Activated T-helper 17 cell treated with anti-CD3 and anti-CD28 coated beads, Interleukin-2, amount 50 U/mL, for 72 hours (primary cell): ENCODE data around the gene AOAH. TPM values are rescaled to one million over a fixed set of nuclear protein-coding genes. Genes with fewer than 3 reads are reported as not detected.
A peak's percentile ranks its signal among the peaks of the same experiment; 100 is the strongest.

Experiments
- ATAC-seq: fragments of 150-1000 bp; cut with Tn5 transposase; replicated peaks from 2 replicates; pipeline ENCODE4 v1.10.0; 2021; ENCODE audit warnings: mild to moderate bottlenecking, moderate library complexity
- H3K27ac Mint-ChIP-seq: one replicate; pipeline ENCODE4 v1.8.0; 2022; ENCODE audit warnings: mixed read lengths
- H3K27me3 Mint-ChIP-seq: one replicate; pipeline ENCODE4 v1.8.0; 2022; ENCODE audit warnings: mixed read lengths
- H3K36me3 Mint-ChIP-seq: one replicate; pipeline ENCODE4 v1.8.0; 2022; ENCODE audit warnings: low read depth, mild to moderate bottlenecking, mixed read lengths
- H3K4me1 Mint-ChIP-seq: one replicate; pipeline ENCODE4 v1.8.0; 2022; ENCODE audit warnings: mixed read lengths
- H3K4me3 Mint-ChIP-seq: one replicate; pipeline ENCODE4 v1.8.0; 2022; ENCODE audit warnings: mild to moderate bottlenecking, mixed read lengths
- H3K9me3 Mint-ChIP-seq: one replicate; pipeline ENCODE4 v1.8.0; 2022; ENCODE audit warnings: mixed read lengths
- total RNA-seq, 2 donors: library from RNA; stranded (reverse); gene quantifications; one replicate each; pipeline ENCODE4 v1.2.3, GENCODE V29; 2022

AOAH gene
- total RNA-seq, 2 donors from 2014 or later = 1.4 to 2.9 TPM

DNA sequence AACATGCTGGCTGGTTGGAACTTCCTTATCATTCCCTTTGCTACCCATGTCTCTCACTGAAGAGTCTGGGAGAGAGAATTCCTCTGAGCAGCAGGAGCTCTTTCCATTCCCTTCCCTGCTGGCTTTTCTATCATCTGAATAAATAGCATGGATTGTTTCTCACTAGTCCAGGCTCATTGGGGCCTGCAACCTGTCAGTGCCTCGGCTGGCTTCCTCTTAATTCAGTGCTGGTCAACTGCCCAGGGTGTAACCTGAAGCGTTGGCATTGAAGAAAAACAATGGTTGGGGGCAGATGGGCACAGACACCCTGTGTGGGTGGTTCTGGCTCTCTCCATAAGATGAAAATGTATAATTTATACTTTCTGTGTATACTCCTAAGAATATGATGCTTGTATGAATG, 179.0 kb downstream of the AOAH start:
- ATAC-seq = no peak
- Mint-ChIP-seq H3K27ac (no peak overlapping the region), H3K36me3 (no peaks in the 10 kb centered on the region)

DNA sequence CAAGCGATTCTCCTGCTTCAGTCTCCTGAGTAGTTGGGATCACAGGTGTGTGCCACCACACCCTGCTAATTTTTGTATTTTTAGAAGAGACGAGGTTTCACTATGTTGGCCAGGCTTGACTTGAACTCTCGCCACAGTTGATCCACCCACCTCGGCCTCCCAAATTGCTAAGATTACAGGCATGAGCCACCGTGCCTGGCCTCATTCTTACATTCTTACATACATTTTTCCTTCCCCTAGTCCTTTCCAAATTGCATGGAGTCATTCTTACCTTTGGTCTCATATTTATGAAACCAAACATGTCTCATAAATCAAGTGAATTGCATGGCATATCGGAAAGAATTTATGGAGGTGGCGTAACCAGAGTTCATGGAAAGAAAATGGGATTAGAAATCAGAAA, 186.2 kb downstream of the AOAH start:
- H3K36me3 Mint-ChIP-seq = no peaks in the 10 kb centered on the region

More for the DNA sequence above, 179.0 kb downstream of the AOAH start:
- Mint-ChIP-seq H3K27me3 (no peaks in the 10 kb centered on the region), H3K4me1 (no peaks in the 10 kb centered on the region), H3K4me3 (no peak overlapping the region), H3K9me3 (no peaks in the 10 kb centered on the region)

DNA sequence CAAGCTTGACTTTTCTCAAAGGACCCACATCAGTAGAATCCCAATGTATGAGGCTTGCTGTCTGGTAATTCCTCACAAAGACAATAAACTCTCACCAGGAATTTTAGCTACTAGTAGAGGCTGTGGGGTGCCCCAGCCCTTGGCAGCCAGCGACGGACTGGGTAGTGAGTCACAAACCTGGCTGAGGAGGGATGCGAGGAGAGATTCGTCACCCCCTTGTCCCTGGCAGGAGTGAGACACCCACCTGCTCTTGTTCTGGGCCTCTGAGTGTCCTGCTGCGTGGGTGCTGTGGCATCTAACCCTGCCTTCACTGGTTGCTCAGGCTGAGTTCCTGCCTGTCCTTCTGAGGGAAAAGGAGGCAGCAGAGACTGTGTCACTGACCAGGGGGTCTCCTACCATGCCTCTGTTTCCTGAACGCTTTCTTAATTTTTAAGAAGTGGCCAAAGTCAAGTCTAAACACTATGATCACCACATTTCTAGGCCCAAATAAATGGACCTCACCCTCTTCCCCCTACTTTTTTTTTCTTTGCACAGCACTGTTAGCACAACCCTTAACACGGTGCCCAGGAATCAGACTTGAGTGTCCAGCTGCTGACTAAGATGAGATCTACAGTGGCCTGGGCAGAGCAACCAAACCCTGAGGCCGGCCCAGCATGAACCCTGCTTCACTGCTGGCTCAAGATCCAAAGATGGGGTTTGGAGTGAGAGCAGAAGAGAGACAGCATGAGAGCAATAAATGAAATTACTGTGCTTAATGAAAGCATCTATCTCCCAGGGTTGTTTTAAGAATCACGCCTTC, 188.2 kb downstream of the AOAH start:
- Mint-ChIP-seq H3K27me3 (no peaks in the 10 kb centered on the region), H3K9me3 (no peaks in the 10 kb centered on the region), H3K36me3 (no peaks in the 10 kb centered on the region), H3K4me3 (no peak overlapping the region), H3K27ac (no peak overlapping the region), H3K4me1 (no peaks in the 10 kb centered on the region)
- ATAC-seq = no peak

More for the DNA sequence above, 186.2 kb downstream of the AOAH start:
- Mint-ChIP-seq H3K27ac (no peak overlapping the region), H3K4me1 (no peaks in the 10 kb centered on the region), H3K9me3 (no peaks in the 10 kb centered on the region), H3K4me3 (no peak overlapping the region), H3K27me3 (no peaks in the 10 kb centered on the region)
- ATAC-seq = no peak

DNA sequence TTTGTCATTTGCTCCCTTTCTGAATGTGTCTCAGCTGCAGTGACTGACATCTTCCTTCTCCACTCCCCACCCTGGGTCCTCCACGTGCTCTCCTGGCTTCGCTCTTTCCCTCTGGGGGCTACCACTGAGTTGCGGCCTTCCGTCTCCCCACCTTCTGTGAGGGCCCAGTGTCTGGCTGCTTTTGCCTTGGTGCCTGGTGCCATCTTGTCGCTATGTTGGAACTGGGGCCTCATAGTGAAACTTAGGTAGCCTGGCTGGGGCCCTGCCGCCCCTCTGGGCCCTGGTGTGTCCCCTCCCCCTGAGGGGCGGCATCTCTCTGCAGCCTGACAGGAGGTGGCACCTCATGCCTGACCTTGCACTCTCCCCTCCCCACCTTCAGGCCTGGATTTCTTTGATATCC, 190.6 kb downstream of the AOAH start:
- H3K4me1 Mint-ChIP-seq = no peaks in the 10 kb centered on the region
- no peaks in the 10 kb centered on the region for H3K36me3 Mint-ChIP-seq
- H3K4me3 Mint-ChIP-seq = no peak overlapping the region
- H3K9me3 Mint-ChIP-seq = no peaks in the 10 kb centered on the region
- H3K27ac Mint-ChIP-seq = no peak overlapping the region
- no peaks in the 10 kb centered on the region for H3K27me3 Mint-ChIP-seq
- ATAC-seq = no peak

DNA sequence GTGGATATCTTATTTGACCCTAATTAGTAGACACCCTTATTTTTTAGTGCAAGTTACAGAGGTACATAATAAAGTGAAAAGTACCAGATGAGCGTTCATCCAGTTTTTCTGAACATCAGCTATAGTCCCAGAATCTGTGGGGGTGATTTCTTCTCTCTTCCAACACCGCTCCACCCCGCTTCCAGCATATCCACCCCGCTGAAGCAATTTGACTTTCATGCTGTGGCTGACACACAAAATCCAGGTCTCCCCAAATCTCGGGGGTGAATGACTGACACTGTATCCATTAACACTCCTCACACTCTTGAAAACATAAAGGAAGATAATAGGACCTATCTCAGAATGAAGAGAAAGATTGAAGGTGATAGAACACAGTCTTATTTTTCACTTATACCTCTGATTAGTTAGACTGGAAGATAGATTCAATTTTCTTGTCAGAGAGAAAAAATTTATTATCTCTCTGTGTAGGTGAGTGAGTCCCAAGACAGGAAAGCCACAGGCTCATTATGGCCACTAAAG, 191.3 kb downstream of the AOAH start:
- H3K9me3 Mint-ChIP-seq = no peaks in the 10 kb centered on the region
- H3K36me3 Mint-ChIP-seq = no peaks in the 10 kb centered on the region
- no peaks in the 10 kb centered on the region for H3K4me1 Mint-ChIP-seq
- no peaks in the 10 kb centered on the region for H3K27me3 Mint-ChIP-seq
- no peak overlapping the region for H3K4me3 Mint-ChIP-seq
- H3K27ac Mint-ChIP-seq = no peak overlapping the region
- ATAC-seq = no peak

DNA sequence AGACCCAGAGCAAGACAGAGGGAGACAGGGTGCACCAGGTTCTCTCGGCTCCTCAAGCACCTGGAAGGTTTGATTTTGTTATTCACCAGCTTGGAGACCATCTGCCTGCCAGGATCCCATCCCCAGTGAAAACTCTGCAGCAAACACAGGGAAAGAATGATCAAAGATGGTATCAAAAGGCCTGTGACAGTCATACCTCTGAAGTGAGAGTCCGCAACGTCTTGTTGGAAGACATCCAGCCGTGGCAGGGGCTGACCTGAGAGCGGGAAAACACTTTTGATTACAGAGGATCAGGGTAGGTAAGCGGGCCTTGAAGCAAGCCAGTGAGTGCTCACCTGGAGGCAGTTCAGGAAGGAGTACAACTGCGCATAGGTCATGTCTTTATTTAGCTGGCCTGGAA, 192.3 kb downstream of the AOAH start:
- no peak overlapping the region for H3K27ac Mint-ChIP-seq
- no peaks in the 10 kb centered on the region for H3K36me3 Mint-ChIP-seq
- no peaks in the 10 kb centered on the region for H3K9me3 Mint-ChIP-seq
- ATAC-seq = no peak
- H3K27me3 Mint-ChIP-seq = no peaks in the 10 kb centered on the region
- no peak overlapping the region for H3K4me3 Mint-ChIP-seq
- H3K4me1 Mint-ChIP-seq = peaks cover 9% of the 10 kb centered on the region

DNA sequence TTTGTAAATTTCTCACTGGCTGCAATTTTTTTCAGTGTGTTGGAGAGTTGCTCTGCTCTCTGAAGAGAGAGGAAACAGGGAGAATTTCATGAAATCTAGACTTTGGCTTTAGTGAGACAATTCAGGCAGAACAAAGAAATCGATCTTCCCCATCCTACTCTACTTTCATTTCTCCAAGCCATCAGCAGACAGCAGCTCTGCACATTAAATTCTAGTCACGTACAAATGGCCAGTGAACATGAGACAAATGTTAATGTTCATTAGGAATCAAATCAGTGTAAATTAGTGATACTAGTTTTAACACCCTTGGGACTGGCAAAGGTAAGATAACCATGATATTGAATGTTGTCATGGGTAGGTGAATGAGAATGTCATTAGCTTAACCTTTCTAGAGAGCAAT, 193.8 kb downstream of the AOAH start:
- no peaks in the 10 kb centered on the region for H3K9me3 Mint-ChIP-seq
- ATAC-seq = no peak

DNA sequence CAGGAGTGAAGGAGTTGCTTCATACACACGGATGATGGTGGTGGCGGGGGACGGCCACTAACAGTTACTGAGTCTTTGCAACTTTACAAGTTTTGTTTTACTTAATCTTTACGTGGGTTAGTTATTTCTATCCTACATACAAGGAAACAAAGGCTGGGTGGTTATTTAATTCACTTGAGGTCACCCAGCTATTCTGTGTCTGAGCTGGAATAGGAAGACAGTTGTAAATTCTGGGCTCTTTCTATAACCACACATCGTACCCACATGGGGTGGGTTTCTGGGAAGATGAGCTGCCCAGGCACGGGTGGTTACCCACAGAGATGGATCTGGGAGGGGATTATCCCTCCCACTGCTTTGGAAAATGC, 196.8 kb downstream of the AOAH start:
- H3K27ac Mint-ChIP-seq = no peak overlapping the region
- peak; percentile 62 for ATAC-seq
- H3K9me3 Mint-ChIP-seq = no peaks in the 10 kb centered on the region
- H3K36me3 Mint-ChIP-seq = no peaks in the 10 kb centered on the region
- peak overlapping the region; percentile 8 for H3K4me3 Mint-ChIP-seq
- peaks cover 16% of the 10 kb centered on the region for H3K4me1 Mint-ChIP-seq
- H3K27me3 Mint-ChIP-seq = peaks cover 6% of the 10 kb centered on the region

More for the DNA sequence above, 193.8 kb downstream of the AOAH start:
- no peaks in the 10 kb centered on the region for H3K36me3 Mint-ChIP-seq
- peaks cover 16% of the 10 kb centered on the region for H3K4me1 Mint-ChIP-seq
- H3K27ac Mint-ChIP-seq = no peak overlapping the region
- peaks cover 3% of the 10 kb centered on the region for H3K27me3 Mint-ChIP-seq
- no peak overlapping the region for H3K4me3 Mint-ChIP-seq

DNA sequence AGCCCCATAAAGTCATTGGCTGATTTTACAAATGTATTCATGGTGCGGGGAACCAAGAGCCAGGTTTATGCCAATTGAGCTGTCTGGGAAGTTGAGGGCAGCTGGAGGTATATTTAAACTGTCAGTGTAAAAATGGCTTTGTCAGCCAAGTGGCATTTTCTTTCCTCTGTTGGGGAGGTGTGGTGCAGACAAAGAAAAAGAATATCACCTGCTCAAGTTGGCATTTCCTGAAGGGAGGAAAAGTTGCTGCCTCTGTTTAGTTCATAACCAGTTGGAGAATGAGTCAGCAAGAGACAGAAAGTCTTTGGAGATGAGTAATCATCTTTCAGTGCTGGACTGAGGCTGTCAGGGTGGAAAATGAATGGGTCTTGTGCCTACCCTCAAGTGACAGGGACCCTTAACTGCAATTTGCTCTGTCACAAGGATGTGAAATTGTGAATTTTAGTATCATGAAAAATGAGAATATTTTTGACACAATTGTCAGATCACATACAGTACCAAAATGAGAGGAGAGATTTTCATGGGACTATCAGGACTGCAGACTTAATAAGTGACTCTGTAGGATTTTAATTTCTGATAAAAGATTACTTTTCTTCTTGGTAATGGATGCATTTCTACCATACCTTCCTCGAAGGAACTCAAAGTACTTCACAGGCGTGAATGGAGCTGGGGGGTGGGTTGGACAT, 197.3 kb downstream of the AOAH start:
- peaks cover 16% of the 10 kb centered on the region for H3K4me1 Mint-ChIP-seq
- H3K4me3 Mint-ChIP-seq = peak overlapping the region; percentile 7

DNA sequence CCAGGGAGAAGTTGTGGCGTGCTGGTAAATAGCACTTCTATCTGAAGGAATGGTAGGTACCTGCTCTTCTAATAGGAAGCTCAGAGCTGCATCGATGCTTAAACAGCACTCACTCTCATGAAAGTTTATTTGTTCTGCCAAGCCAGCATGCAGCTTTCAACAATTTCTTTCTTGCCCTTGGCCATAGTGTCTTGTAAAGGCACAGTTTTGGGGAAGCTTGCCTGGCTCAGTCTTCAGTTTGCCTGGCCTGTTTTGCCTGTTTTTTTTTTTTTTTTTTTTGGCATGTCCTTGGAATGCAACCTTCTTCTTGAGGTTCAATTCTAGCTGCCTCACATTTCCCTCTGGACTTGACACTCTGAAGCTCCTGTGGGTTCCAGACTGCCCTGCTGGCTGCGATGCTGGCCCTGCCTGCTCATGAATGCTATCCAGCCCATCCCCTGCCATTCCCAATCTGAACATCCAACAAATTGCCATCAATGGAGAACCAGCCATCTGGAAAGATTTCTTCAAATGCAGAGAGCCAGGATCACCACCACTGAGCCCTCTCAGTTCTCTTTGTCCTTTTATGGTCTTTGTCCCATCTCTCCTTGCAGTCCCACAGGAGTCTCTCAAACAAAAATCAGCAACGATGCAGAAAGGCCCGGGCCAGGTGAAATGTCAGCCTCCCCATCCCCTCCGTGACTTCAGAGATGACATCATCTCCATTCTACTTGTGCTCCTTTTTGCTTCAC, 200.8 kb downstream of the AOAH start:
- Mint-ChIP-seq H3K4me3 (no peak overlapping the region), H3K9me3 (no peaks in the 10 kb centered on the region), H3K27ac (no peak overlapping the region), H3K36me3 (no peaks in the 10 kb centered on the region), H3K4me1 (peaks cover 16% of the 10 kb centered on the region), H3K27me3 (peaks cover 12% of the 10 kb centered on the region)
- ATAC-seq = no peak

More for the DNA sequence above, 197.3 kb downstream of the AOAH start:
- peaks cover 8% of the 10 kb centered on the region for H3K27me3 Mint-ChIP-seq
- ATAC-seq = peak; percentile 91
- no peak overlapping the region for H3K27ac Mint-ChIP-seq
- no peaks in the 10 kb centered on the region for H3K36me3 Mint-ChIP-seq
- H3K9me3 Mint-ChIP-seq = no peaks in the 10 kb centered on the region

DNA sequence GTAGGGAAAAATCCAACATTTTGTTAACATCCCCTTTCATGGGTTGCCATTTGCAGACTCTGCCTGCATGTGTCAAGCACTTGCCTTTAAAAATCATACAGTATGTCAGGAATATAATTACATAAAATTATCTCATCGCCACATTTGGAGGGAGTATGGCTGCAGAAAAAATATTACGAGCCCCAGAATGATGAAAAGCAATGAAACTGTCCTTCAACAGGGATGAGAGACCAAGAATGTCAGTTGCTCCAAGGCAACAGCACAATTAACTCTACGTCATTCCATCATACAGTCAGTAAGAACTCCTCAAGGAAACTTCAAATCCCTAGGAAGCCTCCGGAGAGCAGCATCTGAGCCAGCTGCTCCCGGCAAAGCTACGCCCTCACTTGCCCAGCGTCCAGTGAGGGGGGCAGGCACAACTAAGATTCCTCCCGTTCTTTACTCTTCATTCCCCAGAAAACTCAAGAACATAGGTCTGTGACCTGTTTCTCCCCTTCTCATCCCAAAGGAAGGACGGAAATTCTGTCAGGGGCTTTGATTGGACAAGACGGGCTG, 201.8 kb downstream of the AOAH start:
- H3K36me3 Mint-ChIP-seq = no peaks in the 10 kb centered on the region
- no peak overlapping the region for H3K4me3 Mint-ChIP-seq
- no peak overlapping the region for H3K27ac Mint-ChIP-seq
- no peaks in the 10 kb centered on the region for H3K9me3 Mint-ChIP-seq
- peaks cover 12% of the 10 kb centered on the region for H3K27me3 Mint-ChIP-seq
- ATAC-seq = no peak
- H3K4me1 Mint-ChIP-seq = peaks cover 12% of the 10 kb centered on the region

DNA sequence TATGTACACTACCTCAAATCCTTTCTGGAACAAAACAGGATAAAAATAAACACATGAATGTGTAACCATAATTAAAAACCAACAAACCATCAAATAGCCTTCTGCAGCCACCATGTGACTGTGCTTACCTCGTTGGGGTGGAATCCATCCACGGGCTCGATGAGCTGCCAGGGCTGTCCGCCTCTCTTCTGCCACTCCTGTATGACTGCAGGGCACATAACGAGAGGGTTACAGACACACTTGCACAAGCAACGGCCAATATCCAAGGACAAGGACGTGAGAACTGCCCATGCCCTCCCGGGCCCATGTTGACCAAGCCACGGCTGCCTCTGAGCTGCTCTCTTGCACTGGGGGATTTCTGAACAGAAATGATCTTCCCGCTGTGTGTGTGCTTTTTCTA, 202.4 kb downstream of the AOAH start:
- Mint-ChIP-seq H3K4me3 (no peak overlapping the region), H3K27me3 (peaks cover 12% of the 10 kb centered on the region), H3K9me3 (no peaks in the 10 kb centered on the region), H3K27ac (no peak overlapping the region), H3K4me1 (peaks cover 6% of the 10 kb centered on the region), H3K36me3 (no peaks in the 10 kb centered on the region)
- ATAC-seq = no peak

DNA sequence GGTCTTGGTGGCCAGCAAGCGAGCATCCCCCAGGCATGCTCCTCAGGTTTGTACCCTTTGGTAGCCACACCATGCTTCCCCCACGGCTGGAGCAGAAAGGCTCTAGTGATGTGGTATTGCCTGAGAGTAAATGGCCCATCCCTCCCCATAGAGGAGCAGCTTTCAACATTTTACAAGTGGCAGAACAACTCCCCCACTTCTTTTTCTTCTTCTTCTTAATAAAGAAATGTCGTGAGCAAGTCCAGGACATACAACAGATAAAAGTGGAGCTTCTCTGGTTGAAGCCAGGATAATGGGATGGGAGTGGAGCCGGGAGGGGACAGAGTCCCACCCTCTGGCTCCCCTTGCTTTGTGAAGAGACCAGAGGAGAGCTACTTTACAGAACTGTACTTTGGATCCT, 203.2 kb downstream of the AOAH start:
- H3K4me1 Mint-ChIP-seq = peaks cover 2% of the 10 kb centered on the region
- ATAC-seq = no peak
- H3K36me3 Mint-ChIP-seq = no peaks in the 10 kb centered on the region
- no peaks in the 10 kb centered on the region for H3K9me3 Mint-ChIP-seq
- no peak overlapping the region for H3K4me3 Mint-ChIP-seq
- H3K27me3 Mint-ChIP-seq = peaks cover 8% of the 10 kb centered on the region
- no peak overlapping the region for H3K27ac Mint-ChIP-seq

DNA sequence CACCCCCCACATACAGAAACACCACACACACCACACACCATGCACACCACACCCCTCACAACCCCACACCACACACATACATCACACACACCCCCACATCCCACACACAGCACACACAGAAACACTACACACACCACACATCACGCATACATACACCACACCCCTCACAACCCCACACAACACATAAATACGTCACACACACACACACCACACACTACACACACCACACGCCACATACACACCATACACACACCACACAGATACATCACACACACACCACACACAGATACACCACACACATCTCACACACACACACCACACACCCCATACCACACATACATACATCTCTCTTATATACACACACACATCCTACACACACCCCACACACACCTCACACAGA, 208.4 kb downstream of the AOAH start:
- H3K36me3 Mint-ChIP-seq = no peaks in the 10 kb centered on the region
- ATAC-seq = no peak
- H3K4me3 Mint-ChIP-seq = no peak overlapping the region

More for the DNA sequence above, 208.4 kb downstream of the AOAH start:
- Mint-ChIP-seq H3K4me1 (peaks cover 7% of the 10 kb centered on the region), H3K27me3 (no peaks in the 10 kb centered on the region), H3K27ac (no peak overlapping the region), H3K9me3 (no peaks in the 10 kb centered on the region)
